Heart right ventricle (tissue), 16 donors: ENCODE results near the gene PTPRS. TPM values are rescaled to one million over a fixed set of nuclear protein-coding genes. Genes with fewer than 3 reads are reported as not detected.

ENCODE experiments used
- ATAC-seq, 8 donors: fragments of 200-7000 bp; cut with Tn5 transposase; one replicate each; pipeline ENCODE4 v1.9.1; 2020; ENCODE audit warnings: mild to moderate bottlenecking in 8 of 8, moderate library complexity in 8 of 8, moderate number of reproducible peaks in 1 of 8
- DNase-seq, 2 donors: peaks; one replicate each; pipeline ENCODE4 v3.0.0-alpha.2; 2020
- H3K27ac ChIP-seq, 10 donors: fragments of 200-600 bp; sonication (generic) in 2 of 10; one replicate each; pipeline versions ENCODE4 v1.5.0 to v1.8.0; 2020 to 2022; ENCODE audit warnings: mild to moderate bottlenecking in 3 of 10
- H3K27me3 ChIP-seq, 7 donors: fragments of 200-600 bp; one replicate each; pipeline ENCODE4 v1.8.0; 2021 to 2022; ENCODE audit warnings: mild to moderate bottlenecking in 2 of 7
- H3K36me3 ChIP-seq, 9 donors: fragments of 200-600 bp; sonication (generic) in 1 of 9; one replicate each; pipeline versions ENCODE4 v1.5.0 to v1.8.0; 2020 to 2022; ENCODE audit warnings: mild to moderate bottlenecking in 2 of 9
- H3K4me1 ChIP-seq, 9 donors: fragments of 200-600 bp; sonication (generic) in 1 of 9; one replicate each; pipeline versions ENCODE4 v1.5.0 to v1.8.0; 2020 to 2022; ENCODE audit warnings: mild to moderate bottlenecking in 4 of 9
- H3K4me3 ChIP-seq, 10 donors: fragments of 200-600 bp; sonication (generic) in 2 of 10; one replicate each; pipeline versions ENCODE4 v1.5.0 to v1.8.0; 2020 to 2022; ENCODE audit warnings: mild to moderate bottlenecking in 7 of 10, moderate library complexity in 2 of 10
- H3K9me3 ChIP-seq, 11 donors: fragments of 200-600 bp in 10 of 11; sonication (generic) in 2 of 11; one replicate each; pipeline versions ENCODE4 v1.5.0 to v1.8.0; 2013 to 2022; ENCODE audit warnings: mild to moderate bottlenecking in 2 of 11, control low read depth in 1 of 11, moderate library complexity in 1 of 11
- CTCF ChIP-seq, 9 donors: fragments of 200-600 bp; sonication (generic) in 2 of 9; IDR thresholded peaks; one replicate each; pipeline versions ENCODE4 v1.5.0 to v1.8.0; 2021 to 2022; ENCODE audit warnings: antibody characterized with exemption in 9 of 9, mild to moderate bottlenecking in 5 of 9, moderate library complexity in 1 of 9
- WGBS, 2 donors: extraction: QIAGEN DNeasy Blood & Tissue Kit; methylation state at CpG; one replicate each; pipeline ENCODE4 v1.1.7; 2013; ENCODE audit warnings: inconsistent platforms in 1 of 2; 5-methylcytosine and 5-hydroxymethylcytosine counted together
- intact Hi-C, 10 donors: fragments of 100-400 bp; cut with DNase I; formaldehyde crosslinking; loops; one replicate each; pipeline versions ENCODE4 v1.11.1 to v1.14.2; 2022
- polyA plus RNA-seq, 2 donors: library from polyadenylated mRNA; stranded (reverse); fragments of 200-250 nt; gene quantifications; one replicate each; pipeline ENCODE4 v1.2.3, GENCODE V29; 2013
- total RNA-seq, 10 donors: library from RNA; stranded (reverse); fragmentation: NEBNext Ultra II Directional in 3 of 10; extraction: Animal tissue kit (Norgen Biotek cat#: 25700) in 3 of 10; gene quantifications; one replicate each; pipeline versions ENCODE4 v1.2.1 to v1.2.4, GENCODE V29; 2021 to 2023
- donor health status: Arrhythmogenic right ventricular cardiomyopathy.
- donor health status: ischemic (EF 13 %, LVEDD 7.1; RV severe dilation, severe dysfunction).
- donor health status: healthy with polysubstance abuse.
- donor health status: DM: no; HTN: yes; CAD: no.
- donor health status: DM: no; HTN: no; CAD: no.
- donor health status: ischemic (EF 25% LVEDD 6.9; RV normal size, moderate dysfunction).
- donor health status: ischemic (EF 25% LVEDD 5.7; RV mildly dilated, moderate dysfunction).
- donor health status: healthy.
- donor health status: DM: yes; HTN: yes; CAD: no.
- donor health status: Ischemic cardiomyopathy.
- donor health status: ischemic (EF 35%, LVEDD 5.7; RV mildly dilated, moderate dysfunction).
- donor health status: nonischemic (EF 11% LVEDD 7.7; RV severe dilation, severe dysfunction).
- donor health status: DM: yes; HTN: yes; CAD: no.
- donor health status: PGD.
- donor health status: ischemic (EF 29% LVEDD 5.4; RV normal size, mild dysfunction).
- donor health status: nonischemic (EF 23%, LVEDD 6.1; RV moderate dilation, normal function).

PTPRS gene
- total and polyA plus RNA-seq, 12 donors = 4.9 to 74.7 (median 29.4) TPM

- no peaks in the 10 kb centered on the region for H3K36me3 ChIP-seq
- peak in 1 of 9 donors; percentile 13 for TF ChIP-seq CTCF (IDR thresholded peaks at IDR 0.05)
- ATAC-seq (peak; percentile 86 to 94 (median 92)), DNase-seq (peak; percentile 50 to 74)
- intact Hi-C loops = no loop called here
- peak overlapping the region; percentile 57 to 80 (median 74) for H3K4me3 ChIP-seq
- peaks cover 0 to 41% (median 14%) of the 10 kb centered on the region in 7 donors for H3K27me3 ChIP-seq
- H3K9me3 ChIP-seq = peaks cover 0 to 5% (median 0%) of the 10 kb centered on the region in 11 donors
- H3K4me1 ChIP-seq = peaks cover 0 to 46% (median 23%) of the 10 kb centered on the region in 9 donors
- WGBS, 2 donors = 0 to 1% methylated on average over 48 to 70 of the region's 70 CpGs
- peak overlapping the region in 9 of 10 donors; percentile 64 to 85 (median 81) for H3K27ac ChIP-seq
Measured at GRCh38 chr19:5292822-5293611, 47.6 kb downstream of the PTPRS start.

- DNase-seq (no peak), ATAC-seq (peak in 1 of 8 donors; percentile 40)
- intact Hi-C loops = no loop called here
- Histone ChIP-seq H3K4me1 (peaks cover 0 to 47% (median 24%) of the 10 kb centered on the region in 9 donors), H3K27me3 (peaks cover 0 to 41% (median 14%) of the 10 kb centered on the region in 7 donors), H3K36me3 (no peaks in the 10 kb centered on the region), H3K9me3 (peaks cover 0 to 2% (median 0%) of the 10 kb centered on the region in 11 donors), H3K4me3 (peak overlapping the region; percentile 57 to 80 (median 74)), H3K27ac (peak overlapping the region in 9 of 10 donors; percentile 64 to 85 (median 81))
- no peak for TF ChIP-seq CTCF (IDR thresholded peaks at IDR 0.05)
- WGBS, 2 donors = 5 to 7% methylated on average over 17 of the region's 17 CpGs
Measured at GRCh38 chr19:5292453-5292821, 48.2 kb downstream of the PTPRS start.

- intact Hi-C loops = no loop called here
- 74 to 86% methylated on average over 8 of the region's 8 CpGs for WGBS, 2 donors
- H3K27me3 ChIP-seq = peaks cover 0 to 41% (median 14%) of the 10 kb centered on the region in 7 donors
- H3K4me1 ChIP-seq = peaks cover 0 to 47% (median 24%) of the 10 kb centered on the region in 9 donors
- DNase-seq (no peak), ATAC-seq (no peak)
- H3K4me3 ChIP-seq = peak overlapping the region in 9 of 10 donors; percentile 64 to 80 (median 75)
- peak overlapping the region in 5 of 10 donors; percentile 35 to 85 (median 77) for H3K27ac ChIP-seq
- TF ChIP-seq CTCF (IDR thresholded peaks at IDR 0.05) = no peak
- H3K9me3 ChIP-seq = no peaks in the 10 kb centered on the region
- H3K36me3 ChIP-seq = no peaks in the 10 kb centered on the region
Measured at GRCh38 chr19:5291588-5292193, 48.9 kb downstream of the PTPRS start.

Other genes starting within 250 kb of the PTPRS start
- not detected for gene ZNRF4, start 114.6 kb upstream of the PTPRS start, total RNA-seq
- gene ZNRF4, start 114.6 kb upstream of the PTPRS start, polyA plus RNA-seq = not detected
- under 1 TPM in 7 of 10 donors, not detected in 3; 0.07 to 0.68 (median 0.27) TPM for gene TINCR, start 227.1 kb upstream of the PTPRS start, total RNA-seq
- under 1 TPM in 1 of 2 donors, not detected in 1; 0.14 TPM for gene TINCR, start 227.1 kb upstream of the PTPRS start, polyA plus RNA-seq